GM12878 (cell line): ENCODE results near the gene RESP18. TPM values are rescaled to one million over a fixed set of nuclear protein-coding genes. Genes with fewer than 3 reads are reported as not detected.
A peak's percentile ranks its signal among the peaks of the same experiment; 100 is the strongest.

Experiments used
- ATAC-seq: fragments of 200-7000 bp; cut with Tn5 transposase; 3 replicates; pipeline ENCODE4 v1.9.1; 2020; ENCODE audit warnings: mild to moderate bottlenecking, moderate library complexity
- BruUV-seq: library from RNA; stranded (reverse); fragments of 400-500 nt; replicated peaks from 2 replicates; lab custom pipeline; 2021; lab: Mats Ljungman, UMichigan
- CTCF ChIA-PET: fragments of 300-600 bp; sonication (Branson Sonifier 250); formaldehyde crosslinking; extraction: SDS; loops from one replicate; lab custom pipeline; 2021; ENCODE audit warnings: inconsistent platforms; lab: Yijun Ruan, JAX
- POLR2A ChIA-PET: fragments of 350-600 bp; formaldehyde crosslinking; extraction: SDS; loops from one replicate; lab custom pipeline; 2021; ENCODE audit warnings: inconsistent platforms; lab: Charles Lee
- RAD21 ChIA-PET: fragments of 300-600 bp; sonication (Branson Sonifier 250); formaldehyde crosslinking; loops from one replicate; lab custom pipeline; 2023; ENCODE audit warnings: antibody characterized with exemption; ENCODE audit not compliant: unreplicated experiment; lab: Charles Lee
- SMC1A ChIA-PET: fragments of 300-600 bp; sonication (Branson Sonifier 250); formaldehyde crosslinking; loops from one replicate; lab custom pipeline; 2023; ENCODE audit not compliant: unreplicated experiment, uncharacterized antibody; lab: Charles Lee
- DNase-seq: peaks from one replicate; pipeline ENCODE4 v3.0.0-alpha.2; 2011; ENCODE audit warnings: low read depth, low spot score
- FAIRE-seq: peaks from 3 replicates; lab custom pipeline; 2011; peaks lifted over from hg19 to GRCh38; lab: Jason Lieb, UNC
- H2AFZ ChIP-seq: 2 replicates; pipeline ENCODE4 v1.6.0; 2011; ENCODE audit warnings: low read depth, low read length, control low read depth; ENCODE audit not compliant: control insufficient read depth
- H3K27ac ChIP-seq: 2 replicates; pipeline ENCODE4 v1.5.1; 2011; ENCODE audit warnings: control low read depth; ENCODE audit not compliant: control insufficient read depth, insufficient read depth
- H3K27me3 ChIP-seq, 2 experiments: replicated peaks in 1 of 2; 2 replicates each; pipeline versions ENCODE4 v1.6.0 to v1.6.1; 2011; ENCODE audit warnings: low read length in 1 of 2; ENCODE audit not compliant: control insufficient read depth in 2 of 2, insufficient read depth in 2 of 2
- H3K36me3 ChIP-seq, 2 experiments: 2 replicates each; pipeline ENCODE4 v1.5.1; 2011; ENCODE audit warnings: low read length in 1 of 2; ENCODE audit not compliant: control insufficient read depth in 2 of 2, insufficient read depth in 2 of 2
- H3K4me1 ChIP-seq: 2 replicates; pipeline ENCODE4 v1.6.1; 2011; ENCODE audit warnings: mild to moderate bottlenecking, low read length, moderate library complexity, mixed read lengths; ENCODE audit not compliant: control insufficient read depth, insufficient read depth
- H3K4me2 ChIP-seq: 2 replicates; pipeline ENCODE4 v1.6.0; 2011; ENCODE audit warnings: control low read depth; ENCODE audit not compliant: control insufficient read depth, insufficient read depth
- H3K4me3 ChIP-seq: fragments of 200-600 bp; sonication (generic); 2 replicates; pipeline ENCODE4 v1.5.1; 2016
- H3K79me2 ChIP-seq: 2 replicates; pipeline ENCODE4 v1.6.0; 2011; ENCODE audit warnings: low read length; ENCODE audit not compliant: control insufficient read depth, insufficient read depth
- H3K9ac ChIP-seq: 2 replicates; pipeline ENCODE4 v1.8.0; 2011; ENCODE audit warnings: low read length, control low read depth, mixed read lengths; ENCODE audit not compliant: control insufficient read depth, insufficient read depth
- H3K9me3 ChIP-seq: replicated peaks from 3 replicates; pipeline ENCODE4 v1.5.1; 2011; ENCODE audit warnings: mild to moderate bottlenecking, low read length; ENCODE audit not compliant: control insufficient read depth, insufficient read depth
- H4K20me1 ChIP-seq: 2 replicates; pipeline ENCODE4 v1.6.0; 2011; ENCODE audit not compliant: control insufficient read depth, insufficient read depth
- ZNF687 ChIP-seq: fragments of 450-650 bp; IDR thresholded peaks from 2 replicates; pipeline ENCODE4 v1.6.1; 2017; ENCODE audit warnings: mild to moderate bottlenecking, moderate library complexity
- WGBS: methylation state at CpG from one replicate; pipeline ENCODE4 v1.1.6; 2016; ENCODE audit warnings: low lambda C conversion rate; ENCODE audit not compliant: insufficient replicate concordance, insufficient coverage; ENCODE audit errors: missing lambda C conversion rate; 5-methylcytosine and 5-hydroxymethylcytosine counted together
- in situ Hi-C: fragments of 300-500 bp; cut with MboI; formaldehyde crosslinking; loops from 9 replicates; pipeline ENCODE4 v1.14.3; 2018; ENCODE audit warnings: mixed read lengths
- intact Hi-C: fragments of 100-400 bp; cut with micrococcal nuclease; formaldehyde crosslinking; loops from one replicate; pipeline ENCODE4 v1.14.2; 2022; ENCODE audit not compliant: unreplicated experiment
- polyA plus RNA-seq, 11 experiments: library from polyadenylated mRNA; depleted of rRNA in 4 of 11; unstranded in 6 of 11; stranded (reverse) in 5 of 11; fragments of >200 nt; fragmentation: Nextera tagmentation in 4 of 11; fragmentation: Illumina TruSeq in 1 of 11; extraction: Ambion mirVana in 4 of 11; extraction: Trizol in 1 of 11; gene quantifications; 1 replicate in 1 of 11; 2 replicates in 10 of 11; pipeline versions ENCODE4 v1.2.1 to v1.2.3, GENCODE V29; 2011 to 2016; ENCODE audit warnings: inconsistent platforms in 2 of 11, missing spikeins in 2 of 11, low read depth in 1 of 11
- total RNA-seq, 4 experiments: library from RNA; depleted of rRNA in 3 of 4; stranded (reverse); fragments of >200 nt in 3 of 4; fragmentation: Illumina TruSeq in 1 of 4; extraction: Trizol in 1 of 4; gene quantifications; 2 replicates each; pipeline versions ENCODE4 v1.2.1 to v1.2.3, GENCODE V29; 2013 to 2021
- TF ChIP-seq, protein P1 (sequence below): IDR thresholded peaks from 2 replicates; pipeline ENCODE4 v1.6.1; 2011; ENCODE audit warnings: mild to moderate bottlenecking, low read depth, low read length, moderate library complexity; ENCODE audit not compliant: insufficient replicate concordance
- TF ChIP-seq, protein P2 (sequence below): fragments of 450-650 bp; IDR thresholded peaks from 2 replicates; pipeline ENCODE4 v1.6.1; 2016; ENCODE audit warnings: mild to moderate bottlenecking

The RESP18 gene
- total and polyA plus RNA-seq, 10 of the 15 experiments (the other 5 are each of a cell fraction or from before 2014, with no cell fraction given): not detected

GRCh38 chr2:219327719-219328118, 4.8 kb downstream of the RESP18 start (continued):
- no peak for TF ChIP-seq ZNF687

DNA sequence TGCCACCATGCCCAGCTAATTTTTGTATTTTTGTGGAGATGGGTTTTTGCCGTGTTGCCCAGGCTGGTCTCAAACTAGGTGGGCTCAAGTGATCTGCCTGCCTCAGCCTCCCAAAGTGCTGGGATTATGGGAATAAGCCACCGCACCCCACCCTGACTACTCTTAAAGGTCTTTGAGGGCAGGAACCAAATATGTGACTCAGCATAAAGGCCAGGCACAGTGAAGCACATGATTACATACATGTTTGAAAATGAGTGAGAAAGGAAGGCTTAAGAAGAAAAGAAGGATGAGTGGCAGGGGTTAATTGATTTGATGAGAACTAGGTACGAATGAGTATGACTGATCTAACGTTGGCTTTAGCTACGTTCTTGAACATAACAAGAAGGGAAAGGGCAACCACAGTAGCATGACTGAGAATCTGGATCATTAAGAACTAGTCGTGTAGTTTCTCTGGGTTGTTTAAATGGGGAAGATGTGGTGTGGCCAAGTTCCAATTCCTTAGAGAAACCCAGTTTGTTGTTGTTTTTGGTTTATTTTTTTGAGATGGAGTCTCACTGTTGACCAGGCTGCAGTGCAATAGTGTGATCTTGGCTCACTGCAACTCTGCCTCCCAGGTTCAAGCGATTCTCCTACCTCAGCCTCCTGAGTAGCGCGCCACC, 6.8 kb downstream of the RESP18 start:
- ChIA-PET CTCF (interaction anchor here (0.7 to 1.1 kb wide), 2 partner anchors 204 to 206 kb away, joined by 3 read pairs; no protein-coding TSS in a partner anchor), POLR2A (no interaction called here), RAD21 (no interaction called here), SMC1A (no interaction called here)
- intact Hi-C loops (no loop called here), in situ Hi-C loops (no loop called here)
- H3K9me3 ChIP-seq: no peaks in the 10 kb centered on the region
- H3K4me1 ChIP-seq: no peaks in the 10 kb centered on the region
- no peak overlapping the region for H3K4me3 ChIP-seq
- peaks cover 0 to 6% of the 10 kb centered on the region in 2 experiments; a peak in 2 of 4 replicates for H3K27me3 ChIP-seq
- no peak overlapping the region for H3K4me2 ChIP-seq
- 32% methylated on average over 9 of the region's 9 CpGs for WGBS
- H2AFZ ChIP-seq: no peak overlapping the region
- no peaks in the 10 kb centered on the region for H3K79me2 ChIP-seq
- ATAC-seq: no peak
- TF ChIP-seq, protein P1, sequence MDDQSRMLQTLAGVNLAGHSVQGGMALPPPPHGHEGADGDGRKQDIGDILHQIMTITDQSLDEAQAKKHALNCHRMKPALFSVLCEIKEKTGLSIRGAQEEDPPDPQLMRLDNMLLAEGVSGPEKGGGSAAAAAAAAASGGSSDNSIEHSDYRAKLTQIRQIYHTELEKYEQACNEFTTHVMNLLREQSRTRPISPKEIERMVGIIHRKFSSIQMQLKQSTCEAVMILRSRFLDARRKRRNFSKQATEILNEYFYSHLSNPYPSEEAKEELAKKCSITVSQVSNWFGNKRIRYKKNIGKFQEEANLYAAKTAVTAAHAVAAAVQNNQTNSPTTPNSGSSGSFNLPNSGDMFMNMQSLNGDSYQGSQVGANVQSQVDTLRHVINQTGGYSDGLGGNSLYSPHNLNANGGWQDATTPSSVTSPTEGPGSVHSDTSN: no peak
- TF ChIP-seq, protein P2, sequence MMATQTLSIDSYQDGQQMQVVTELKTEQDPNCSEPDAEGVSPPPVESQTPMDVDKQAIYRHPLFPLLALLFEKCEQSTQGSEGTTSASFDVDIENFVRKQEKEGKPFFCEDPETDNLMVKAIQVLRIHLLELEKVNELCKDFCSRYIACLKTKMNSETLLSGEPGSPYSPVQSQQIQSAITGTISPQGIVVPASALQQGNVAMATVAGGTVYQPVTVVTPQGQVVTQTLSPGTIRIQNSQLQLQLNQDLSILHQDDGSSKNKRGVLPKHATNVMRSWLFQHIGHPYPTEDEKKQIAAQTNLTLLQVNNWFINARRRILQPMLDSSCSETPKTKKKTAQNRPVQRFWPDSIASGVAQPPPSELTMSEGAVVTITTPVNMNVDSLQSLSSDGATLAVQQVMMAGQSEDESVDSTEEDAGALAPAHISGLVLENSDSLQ: peak; percentile 8; the same call in 1 of the 2 replicates
- no peak overlapping the region for H3K9ac ChIP-seq
- BruUV-seq: no TSS peak
- H4K20me1 ChIP-seq: no peaks in the 10 kb centered on the region
- no peak for DNase-seq
- FAIRE-seq: peak; percentile 38
- H3K27ac ChIP-seq: no peak overlapping the region
- H3K36me3 ChIP-seq: no peaks in the 10 kb centered on the region
